Right renal pelvis (tissue), 4 donors: ENCODE measurements around the gene CBR1. TPM values are rescaled to one million over a fixed set of nuclear protein-coding genes. Genes with fewer than 3 reads are reported as not detected.

Experiments
- DNase-seq, 4 donors: peaks; one replicate each; pipeline ENCODE4 v3.0.0-alpha.2; 2013; ENCODE audit warnings: low read depth in 4 of 4, low spot score in 3 of 4, missing footprints in 1 of 4
- polyA plus RNA-seq, 4 donors: library from polyadenylated mRNA; unstranded; fragments of 120-200 nt; gene quantifications; one replicate each; pipeline ENCODE4 v1.2.1, GENCODE V29; 2013; ENCODE audit not compliant: insufficient read length in 4 of 4

Gene CBR1
- polyA plus RNA-seq: 10 to 100 TPM; 62.5 to 76.7 (median 69.5) TPM

DNA sequence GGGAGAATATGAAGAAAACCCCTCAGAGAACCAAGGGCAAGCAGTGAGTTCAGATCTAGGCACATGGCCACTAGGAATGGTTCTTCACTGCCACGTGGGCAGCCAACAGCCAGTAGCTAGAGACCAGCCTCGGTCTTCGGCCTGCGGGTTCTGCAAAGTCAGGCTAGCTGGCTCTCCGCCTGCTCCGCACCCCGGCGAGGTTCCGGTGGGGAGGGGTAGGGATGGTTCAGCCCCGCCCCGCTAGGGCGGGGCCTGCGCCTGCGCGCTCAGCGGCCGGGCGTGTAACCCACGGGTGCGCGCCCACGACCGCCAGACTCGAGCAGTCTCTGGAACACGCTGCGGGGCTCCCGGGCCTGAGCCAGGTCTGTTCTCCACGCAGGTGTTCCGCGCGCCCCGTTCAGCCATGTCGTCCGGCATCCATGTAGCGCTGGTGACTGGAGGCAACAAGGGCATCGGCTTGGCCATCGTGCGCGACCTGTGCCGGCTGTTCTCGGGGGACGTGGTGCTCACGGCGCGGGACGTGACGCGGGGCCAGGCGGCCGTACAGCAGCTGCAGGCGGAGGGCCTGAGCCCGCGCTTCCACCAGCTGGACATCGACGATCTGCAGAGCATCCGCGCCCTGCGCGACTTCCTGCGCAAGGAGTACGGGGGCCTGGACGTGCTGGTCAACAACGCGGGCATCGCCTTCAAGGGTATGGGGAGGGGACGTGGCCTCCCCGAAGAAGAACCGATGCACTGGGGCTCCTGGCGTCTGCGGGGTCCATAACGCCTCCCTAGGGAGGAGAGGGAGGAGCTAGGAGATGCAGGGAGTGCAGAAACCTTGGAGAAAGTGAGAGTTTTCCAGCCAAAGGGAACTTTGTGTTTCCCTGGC lies at the start of gene CBR1:
Gene CBR1 (plus strand): TSS at position 312 of the 871 bp plus-strand sequence. CDS start 92 bp downstream, at position 404.
- DNase-seq: peak; percentile 67 to 69 (median 67)

- no peak for DNase-seq
Observed at GRCh38 chr21:36021251-36021837, 48.5 kb upstream of the CBR1 start.

DNA sequence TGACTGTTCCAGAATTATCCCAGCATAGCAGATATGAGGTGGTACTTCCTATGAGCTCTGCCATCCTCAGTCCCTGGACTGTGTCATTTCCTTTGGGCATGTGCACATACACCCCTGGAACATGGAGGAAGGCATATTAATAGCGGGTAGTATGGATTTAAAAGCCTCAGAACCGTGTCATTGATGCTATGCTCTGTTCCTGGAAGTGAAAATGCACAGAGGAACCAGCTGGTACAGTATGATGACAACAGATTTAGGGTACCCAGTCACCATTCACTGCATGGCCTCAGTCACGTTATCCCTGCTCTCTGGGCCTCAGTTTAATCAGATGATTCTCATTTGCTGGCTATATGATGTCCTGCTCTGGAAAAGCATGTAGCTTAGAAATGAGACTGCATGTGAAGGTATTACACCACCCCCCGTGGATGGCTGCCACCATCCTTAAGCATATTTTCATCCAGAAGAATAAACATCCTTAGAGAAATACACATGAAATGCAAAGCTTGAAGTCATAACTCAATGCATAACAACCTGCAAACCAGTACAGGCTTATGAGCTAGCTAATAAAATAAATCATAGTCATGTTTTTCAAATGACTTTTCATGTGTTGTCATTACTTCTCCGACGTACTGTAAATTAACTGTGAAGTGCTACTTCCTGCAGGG lies 47.3 kb upstream of the CBR1 start:
- DNase-seq: no peak

DNA sequence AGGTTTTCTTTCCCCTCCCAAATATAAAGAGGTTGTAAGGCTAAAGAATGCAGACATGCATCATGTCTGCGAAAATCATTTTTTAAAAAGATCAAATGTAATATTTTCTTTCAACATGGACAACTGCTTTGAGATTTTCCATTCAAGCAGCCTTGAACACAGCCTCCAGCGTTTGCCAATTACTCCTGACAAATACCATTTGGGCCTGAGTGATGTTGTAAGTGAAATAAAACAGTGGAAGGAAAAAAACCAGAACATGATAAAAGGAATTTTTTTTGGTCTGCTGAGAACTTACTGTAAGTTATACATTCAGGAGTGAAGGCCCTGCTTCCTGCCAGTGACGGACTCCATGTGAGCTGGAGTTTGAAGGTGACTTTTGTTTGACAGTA lies 46.7 kb upstream of the CBR1 start:
- DNase-seq: peak in 3 of 4 donors; percentile 39 to 53 (median 49)

DNA sequence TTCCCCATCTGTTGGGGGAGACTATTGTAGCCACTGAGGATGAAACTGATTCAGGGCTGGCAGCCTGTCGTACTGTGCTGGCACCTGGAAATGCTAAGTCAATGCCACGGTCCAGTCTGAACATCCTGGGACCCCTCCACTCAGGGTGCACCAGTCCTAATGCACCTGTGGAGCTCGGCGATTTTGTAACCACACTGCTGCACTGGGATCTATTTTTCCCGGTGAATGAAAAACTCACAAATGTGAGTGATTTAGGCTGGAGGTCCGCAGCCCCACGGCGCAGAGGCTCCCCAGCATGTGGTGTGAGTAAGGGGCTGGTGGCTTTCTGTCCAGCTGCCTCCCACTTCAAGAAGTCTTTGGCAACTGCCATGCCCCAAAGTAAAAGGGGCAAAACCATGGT lies 45.0 kb upstream of the CBR1 start:
- no peak for DNase-seq

- DNase-seq: no peak
Observed at GRCh38 chr21:36027347-36027746, 42.5 kb upstream of the CBR1 start.

DNA sequence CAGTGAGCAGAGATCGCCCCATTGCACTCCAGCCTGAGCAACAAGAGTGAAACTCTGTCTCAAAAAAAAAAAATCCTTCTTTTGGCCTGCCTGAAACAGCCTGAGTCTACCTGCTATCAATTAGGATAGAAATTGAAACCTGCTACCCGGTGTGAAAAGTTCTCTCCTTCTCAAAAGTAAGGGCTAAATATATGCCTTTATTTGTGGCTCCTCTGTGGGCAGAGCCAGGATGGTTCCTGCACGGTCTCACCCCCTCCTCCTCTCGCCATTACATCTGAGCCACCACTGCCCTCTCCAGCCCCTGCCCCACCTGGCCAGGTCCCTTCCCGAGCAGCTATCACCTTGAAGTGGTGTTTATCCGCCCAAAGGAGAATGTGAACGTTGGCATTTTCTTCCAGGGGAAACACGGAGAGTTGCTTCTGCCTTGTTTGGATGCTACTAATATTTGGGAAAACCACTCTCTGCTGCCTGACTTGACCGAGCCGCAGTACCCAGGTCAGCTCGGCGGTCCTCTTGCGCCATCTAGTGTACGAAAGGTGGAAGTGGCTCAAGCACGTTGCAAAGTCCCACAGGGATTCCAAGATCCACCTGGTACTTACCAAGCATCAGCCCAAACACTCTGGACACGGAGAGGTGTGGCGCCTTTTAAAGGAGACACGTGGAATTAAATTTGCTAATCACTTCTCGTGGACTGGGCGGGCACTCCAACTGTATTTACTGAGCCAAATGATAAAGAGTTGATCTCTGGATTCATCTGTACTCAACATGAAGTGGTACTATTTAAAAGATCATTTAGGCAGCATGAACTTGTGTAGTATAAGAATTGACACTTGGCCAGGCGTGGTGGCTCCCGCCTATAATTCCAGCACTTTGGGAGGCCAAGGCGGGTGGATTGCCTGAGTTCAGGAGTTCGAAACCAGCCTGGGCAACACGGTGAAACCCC lies 41.4 kb upstream of the CBR1 start:
- DNase-seq: peak; percentile 63 to 78 (median 70)

DNA sequence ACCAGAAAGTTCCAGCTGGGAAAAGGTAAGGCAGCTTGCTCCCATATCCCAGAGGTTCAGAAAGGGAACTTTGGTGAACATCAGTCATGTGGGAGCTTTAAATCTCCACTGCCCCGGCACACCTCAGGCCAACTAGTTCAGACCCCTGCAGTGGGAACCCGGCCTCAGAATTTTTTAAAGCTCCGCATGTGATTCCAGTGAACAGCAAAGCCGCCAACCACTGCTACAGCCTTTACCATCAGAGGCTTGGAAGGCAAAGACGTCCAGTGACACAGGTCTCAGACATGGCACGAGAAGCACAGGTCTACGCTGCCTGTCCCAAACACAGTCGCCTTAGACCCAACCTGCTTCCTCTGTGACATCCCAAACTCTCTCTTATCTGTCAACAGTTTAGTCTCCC lies 40.5 kb upstream of the CBR1 start:
- DNase-seq: no peak

GRCh38 chr21:36030581-36031189 lies 39.1 kb upstream of the CBR1 start:
- DNase-seq: no peak

GRCh38 chr21:36032647-36033406 lies 37.0 kb upstream of the CBR1 start:
- no peak for DNase-seq

GRCh38 chr21:36034211-36034913 lies 35.5 kb upstream of the CBR1 start:
- no peak for DNase-seq

- DNase-seq: peak in 1 of 4 donors; percentile 20
Observed at GRCh38 chr21:36035381-36035791, 34.4 kb upstream of the CBR1 start.

DNA sequence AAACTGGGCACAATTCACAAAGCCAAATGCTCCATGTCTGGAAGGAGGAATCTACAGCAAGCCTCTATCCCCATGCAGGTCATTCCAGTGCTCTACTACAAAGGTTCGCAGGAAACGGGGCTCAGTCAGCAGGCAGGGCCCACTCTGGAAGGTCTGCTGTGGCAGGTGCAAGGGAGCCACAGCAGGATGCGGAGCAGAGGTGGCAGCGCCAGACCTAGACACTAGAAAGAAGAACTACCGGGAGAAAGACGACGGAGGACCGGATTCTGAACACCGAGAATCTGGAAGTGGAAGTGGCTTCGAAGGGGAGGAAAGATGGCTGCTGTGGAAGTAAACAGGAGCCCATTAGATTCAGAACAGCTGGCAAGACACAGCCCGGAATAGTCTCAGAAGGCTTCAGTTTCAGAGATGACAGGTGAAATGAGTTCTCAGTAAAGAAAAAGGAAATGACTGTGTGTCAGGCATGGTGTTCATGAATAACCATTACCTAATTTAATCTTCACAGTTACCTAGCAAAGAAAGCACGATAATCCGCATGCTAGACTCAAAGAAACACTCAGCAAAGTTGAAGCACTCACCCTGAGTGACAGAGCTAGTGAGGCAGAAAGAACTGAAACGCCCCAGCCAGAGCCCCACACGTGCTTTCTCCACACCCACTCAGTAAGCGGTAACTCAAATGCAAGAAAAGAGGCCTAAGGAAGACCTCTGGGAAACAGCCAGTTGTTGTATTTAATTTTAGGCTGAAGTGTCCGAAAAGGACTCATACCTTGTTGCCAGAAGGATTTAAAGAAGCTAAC lies 30.9 kb upstream of the CBR1 start:
- no peak for DNase-seq

DNA sequence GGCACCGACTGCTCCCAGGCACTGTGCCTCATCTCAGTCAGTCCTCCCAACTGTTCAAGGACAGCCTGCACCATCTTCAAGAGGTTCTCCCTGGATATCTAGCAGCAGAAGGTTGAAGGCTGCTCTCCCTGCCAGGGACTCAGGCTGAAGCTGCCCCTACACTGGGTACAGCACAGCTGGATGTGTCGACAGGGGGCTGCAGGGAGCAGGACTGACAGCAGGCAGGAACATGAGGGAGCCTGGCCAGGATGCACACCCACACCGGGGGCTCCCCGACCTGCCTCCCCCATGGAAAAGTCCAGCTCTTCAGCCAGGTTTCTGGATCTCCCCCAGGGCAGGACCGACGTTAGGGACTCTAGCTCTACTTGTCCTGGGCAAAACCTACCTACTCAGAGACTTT lies 30.0 kb upstream of the CBR1 start:
- DNase-seq: no peak

DNA sequence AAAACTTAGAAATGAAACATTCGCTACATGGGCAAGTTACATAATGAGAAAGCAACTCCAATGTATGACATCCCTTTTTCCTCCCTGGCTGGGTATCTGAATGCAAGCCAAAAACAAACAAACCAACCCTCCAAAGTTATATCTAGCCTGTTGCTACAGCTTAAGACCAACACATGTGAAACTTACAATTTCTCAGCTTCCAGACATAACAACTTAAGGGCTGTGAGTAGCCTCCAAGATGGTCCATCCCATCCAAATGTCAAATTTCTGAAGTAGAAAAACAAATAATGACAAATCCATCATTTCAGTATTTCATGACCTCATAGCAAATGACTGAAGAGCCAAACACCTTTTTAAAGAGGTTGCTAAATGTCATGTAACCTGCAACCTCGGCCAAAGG lies 29.4 kb upstream of the CBR1 start:
- DNase-seq: no peak

DNA sequence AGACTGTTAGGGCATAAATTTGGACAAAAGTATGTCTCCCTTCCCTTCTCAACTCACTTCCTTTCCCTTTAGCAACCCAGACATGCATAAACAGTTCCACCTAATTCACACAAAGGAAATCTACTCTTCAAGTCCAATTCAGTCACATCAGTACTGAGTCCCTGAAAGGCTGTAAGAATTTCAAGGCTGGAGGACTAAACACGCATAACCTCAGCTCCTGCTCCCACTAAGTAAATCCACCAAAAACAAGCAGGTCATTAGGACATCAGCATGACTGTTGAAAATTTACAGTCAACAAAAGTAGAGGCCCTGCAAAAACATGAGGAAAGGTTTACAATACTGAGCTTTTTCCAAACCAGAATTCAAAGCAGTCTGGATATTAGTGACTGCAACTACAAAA lies 27.9 kb upstream of the CBR1 start:
- DNase-seq: no peak

GRCh38 chr21:36044056-36044455 lies 25.8 kb upstream of the CBR1 start:
- no peak for DNase-seq

DNA sequence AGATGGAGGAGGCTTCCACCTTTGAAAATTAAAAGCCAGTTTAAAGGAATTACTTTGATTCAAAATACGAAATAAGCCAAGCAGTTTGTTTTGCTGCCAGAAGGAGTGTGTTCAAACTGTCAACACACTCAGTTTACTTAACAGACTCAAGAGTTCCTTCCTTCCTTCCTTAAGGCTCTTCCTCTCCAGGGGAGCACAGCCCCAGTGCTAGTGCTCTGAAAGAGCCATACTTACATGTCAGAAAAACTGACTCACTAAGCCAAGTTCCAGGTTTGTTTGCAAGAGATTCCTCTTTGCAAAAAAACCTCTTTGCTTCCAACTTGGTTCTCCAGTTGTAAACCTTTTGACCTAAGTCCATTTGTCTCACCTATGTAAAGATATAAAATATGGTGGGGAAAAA lies 23.8 kb upstream of the CBR1 start:
- DNase-seq: no peak
